GM20431 (cell line): ENCODE results near the gene IREB2.

Experiments used
- in situ Hi-C: fragments of 300-500 bp; cut with MseI, MboI; formaldehyde crosslinking; loops from one replicate; pipeline ENCODE4 v1.15.0; 2020; ENCODE audit warnings: low sequenced_read_pairs; ENCODE audit not compliant: unreplicated experiment

The IREB2 gene, protein sequence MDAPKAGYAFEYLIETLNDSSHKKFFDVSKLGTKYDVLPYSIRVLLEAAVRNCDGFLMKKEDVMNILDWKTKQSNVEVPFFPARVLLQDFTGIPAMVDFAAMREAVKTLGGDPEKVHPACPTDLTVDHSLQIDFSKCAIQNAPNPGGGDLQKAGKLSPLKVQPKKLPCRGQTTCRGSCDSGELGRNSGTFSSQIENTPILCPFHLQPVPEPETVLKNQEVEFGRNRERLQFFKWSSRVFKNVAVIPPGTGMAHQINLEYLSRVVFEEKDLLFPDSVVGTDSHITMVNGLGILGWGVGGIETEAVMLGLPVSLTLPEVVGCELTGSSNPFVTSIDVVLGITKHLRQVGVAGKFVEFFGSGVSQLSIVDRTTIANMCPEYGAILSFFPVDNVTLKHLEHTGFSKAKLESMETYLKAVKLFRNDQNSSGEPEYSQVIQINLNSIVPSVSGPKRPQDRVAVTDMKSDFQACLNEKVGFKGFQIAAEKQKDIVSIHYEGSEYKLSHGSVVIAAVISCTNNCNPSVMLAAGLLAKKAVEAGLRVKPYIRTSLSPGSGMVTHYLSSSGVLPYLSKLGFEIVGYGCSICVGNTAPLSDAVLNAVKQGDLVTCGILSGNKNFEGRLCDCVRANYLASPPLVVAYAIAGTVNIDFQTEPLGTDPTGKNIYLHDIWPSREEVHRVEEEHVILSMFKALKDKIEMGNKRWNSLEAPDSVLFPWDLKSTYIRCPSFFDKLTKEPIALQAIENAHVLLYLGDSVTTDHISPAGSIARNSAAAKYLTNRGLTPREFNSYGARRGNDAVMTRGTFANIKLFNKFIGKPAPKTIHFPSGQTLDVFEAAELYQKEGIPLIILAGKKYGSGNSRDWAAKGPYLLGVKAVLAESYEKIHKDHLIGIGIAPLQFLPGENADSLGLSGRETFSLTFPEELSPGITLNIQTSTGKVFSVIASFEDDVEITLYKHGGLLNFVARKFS

DNA sequence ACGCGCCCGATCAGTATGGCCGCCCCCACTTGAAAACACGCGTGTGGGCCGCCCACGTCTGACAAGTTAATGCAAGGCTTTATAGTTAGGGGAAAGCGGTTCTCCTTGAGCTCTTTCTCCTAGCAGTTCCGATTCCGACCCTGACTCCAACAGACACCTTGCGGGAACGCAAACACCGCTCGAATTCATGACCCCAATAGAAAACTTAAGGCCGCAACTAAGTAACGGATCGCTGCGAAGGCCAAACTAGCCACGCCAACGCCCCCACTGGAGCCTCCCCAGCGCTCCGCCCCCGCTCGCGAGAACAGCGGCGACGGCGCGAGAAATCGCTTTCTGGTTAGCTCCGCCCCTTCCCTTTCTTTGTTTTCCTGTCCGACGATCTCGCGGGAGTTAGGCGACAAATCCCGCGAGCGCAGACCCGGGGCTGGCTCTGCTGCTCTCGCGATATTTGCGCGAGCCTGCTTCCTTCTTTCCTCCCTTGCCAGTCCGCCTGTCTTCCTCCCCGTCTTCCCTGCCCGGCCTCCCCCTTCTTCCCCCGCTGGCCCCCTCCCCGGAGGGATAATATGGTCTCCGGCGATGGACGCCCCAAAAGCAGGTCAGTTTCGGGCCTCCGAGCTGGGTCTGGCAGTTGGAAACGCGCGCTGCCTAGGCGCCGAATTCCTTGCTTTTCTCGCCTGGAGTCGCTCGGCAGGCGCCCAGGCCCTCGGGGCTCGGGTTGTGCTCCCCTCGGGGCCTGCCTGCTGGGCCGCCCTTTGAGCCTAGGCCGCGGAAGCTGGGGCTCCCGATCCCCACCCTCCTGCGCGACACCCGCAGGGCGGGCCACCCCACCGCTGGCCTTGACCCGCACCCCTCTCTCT, at the start of gene IREB2:
TSS of gene IREB2 (plus strand) at position 455 of the 857 bp plus-strand sequence. CDS start at position 577, 122 bp downstream.
- in situ Hi-C loops, result no loop called here

DNA sequence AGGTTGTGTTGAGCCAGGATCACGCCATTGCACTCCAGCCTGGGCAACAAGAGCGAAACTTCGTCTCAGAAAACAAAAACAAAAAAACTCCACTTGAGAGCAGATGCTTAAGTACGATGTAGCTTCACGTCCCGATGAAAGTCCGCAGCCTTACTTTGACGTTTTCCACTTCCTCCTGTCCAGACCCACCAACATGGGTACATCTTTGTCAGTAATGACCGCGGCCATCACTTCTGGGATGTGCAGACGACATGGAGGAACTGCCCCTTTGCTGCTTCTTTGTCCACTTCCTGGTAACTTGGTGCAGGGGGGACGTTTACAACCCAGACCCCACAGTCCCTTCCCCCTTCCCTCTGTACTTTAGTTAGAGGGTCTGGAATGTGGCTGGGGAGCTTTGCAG, 49.2 kb upstream of the IREB2 start:
- in situ Hi-C loops, result no loop called here

DNA sequence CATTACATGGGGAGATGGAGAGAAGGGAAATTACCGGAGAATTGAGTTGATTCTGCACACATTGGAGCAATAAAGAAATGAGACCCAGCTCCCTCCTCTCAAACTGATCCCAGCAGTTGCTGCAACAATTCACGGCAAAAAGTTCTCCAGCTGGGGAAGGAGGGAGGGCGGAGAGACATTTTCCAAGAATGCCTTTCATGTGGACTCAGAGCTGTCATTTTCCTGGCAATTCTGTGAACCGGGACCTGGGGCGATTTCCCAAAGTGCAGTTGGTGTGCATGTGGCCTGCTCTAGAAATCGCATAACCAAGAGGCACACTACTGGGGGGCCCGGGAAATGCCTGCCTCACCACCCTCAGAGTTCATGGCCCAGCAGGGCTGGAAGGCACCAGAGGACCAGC, 48.7 kb upstream of the IREB2 start:
- in situ Hi-C loops, result no loop called here

DNA sequence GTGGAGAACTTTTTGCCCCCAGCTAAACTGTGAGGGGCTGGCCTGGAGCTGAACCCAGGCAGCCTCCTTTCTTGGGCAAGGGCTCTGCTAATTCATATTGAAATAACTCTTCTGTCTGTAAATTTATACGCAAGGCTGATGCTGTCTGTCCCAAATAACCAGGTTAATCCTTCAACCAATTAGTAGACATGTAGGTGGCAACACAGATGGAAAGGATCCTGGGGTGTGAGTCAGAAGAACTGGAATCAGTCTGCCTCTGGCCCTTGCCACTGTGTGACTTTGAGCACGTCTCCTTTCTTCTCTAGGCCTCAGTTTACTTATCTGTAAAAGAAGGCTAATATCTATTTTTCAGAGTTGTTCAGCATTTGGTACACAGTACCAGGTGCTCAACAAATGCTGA, 48.3 kb upstream of the IREB2 start:
- in situ Hi-C loops, result no loop called here

DNA sequence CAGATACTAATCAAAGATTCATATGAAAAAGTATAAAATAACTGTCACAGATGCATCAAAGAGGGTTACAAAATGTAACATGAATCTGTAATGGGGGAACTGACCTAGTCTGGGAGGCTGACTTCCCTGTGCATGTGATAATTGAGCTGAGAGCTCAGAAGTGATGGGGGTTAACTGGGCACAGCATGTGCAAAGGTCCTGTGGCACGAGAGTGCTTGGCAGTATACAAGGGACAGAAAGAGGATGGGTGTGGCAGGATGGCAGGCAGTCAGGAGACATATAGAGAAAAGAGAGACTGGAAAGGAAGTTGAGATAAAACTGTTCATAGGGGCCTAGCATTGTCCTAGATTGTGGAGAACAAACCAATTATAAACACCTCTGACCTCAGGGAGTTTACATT, 47.8 kb upstream of the IREB2 start:
- in situ Hi-C loops, result no loop called here

DNA sequence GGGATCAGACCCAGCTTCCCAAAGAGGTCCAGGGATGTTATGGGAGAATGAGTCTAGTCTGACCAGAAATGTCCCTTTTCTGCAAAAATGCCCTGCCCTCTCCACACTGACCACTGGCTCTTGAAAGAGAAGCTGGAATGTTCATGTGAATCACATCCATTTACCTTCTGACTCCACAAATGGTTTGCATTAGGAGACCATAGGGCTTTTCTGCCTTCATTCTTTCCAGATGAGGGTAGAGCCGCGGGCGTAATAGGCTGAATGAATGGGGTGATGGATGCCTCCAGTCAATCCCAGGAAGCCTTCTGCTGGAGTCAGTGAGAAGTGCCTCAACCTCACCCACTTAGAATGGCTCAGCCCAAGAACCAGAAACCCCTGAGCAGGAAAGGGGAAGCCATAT, 47.2 kb upstream of the IREB2 start:
- in situ Hi-C loops, result no loop called here

DNA sequence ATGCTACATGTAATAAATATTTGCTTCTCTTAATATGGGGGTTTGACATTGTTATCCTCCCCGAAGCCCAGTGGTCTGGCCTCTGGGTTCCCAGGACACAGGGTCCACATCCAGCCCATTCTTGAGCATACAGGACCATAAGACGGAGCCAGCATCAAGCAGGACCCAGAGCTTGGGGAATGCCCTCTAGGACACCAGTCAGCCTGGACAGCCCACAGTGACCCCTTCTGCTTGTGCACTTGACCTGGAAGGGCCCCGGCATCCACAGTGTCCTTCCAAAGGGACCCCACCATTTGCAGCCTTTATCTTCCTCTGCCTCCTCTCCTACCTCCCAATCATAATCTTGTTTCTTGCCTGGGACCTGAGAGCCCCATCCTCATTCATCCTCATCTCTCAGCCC, 46.2 kb upstream of the IREB2 start:
- in situ Hi-C loops, result no loop called here

DNA sequence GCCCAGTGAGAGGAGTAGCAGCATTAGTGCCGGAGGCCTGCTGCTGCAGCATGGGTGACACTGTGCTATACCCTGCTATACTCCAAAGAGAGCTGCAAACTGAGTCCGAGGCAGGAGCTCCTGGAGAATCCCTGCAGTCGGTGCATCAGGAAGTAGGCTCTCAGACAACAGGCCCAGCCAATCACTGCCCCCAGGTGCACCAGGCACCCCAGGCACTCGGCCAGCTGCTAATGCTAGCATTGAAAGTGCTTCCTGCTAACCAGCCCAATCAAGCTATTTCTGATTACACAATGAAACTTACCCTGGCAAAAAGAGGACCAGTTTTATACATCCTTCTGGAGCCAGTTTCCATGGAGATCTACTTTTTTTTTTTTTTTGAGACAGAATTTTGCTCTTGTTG, 45.6 kb upstream of the IREB2 start:
- in situ Hi-C loops, result no loop called here

DNA sequence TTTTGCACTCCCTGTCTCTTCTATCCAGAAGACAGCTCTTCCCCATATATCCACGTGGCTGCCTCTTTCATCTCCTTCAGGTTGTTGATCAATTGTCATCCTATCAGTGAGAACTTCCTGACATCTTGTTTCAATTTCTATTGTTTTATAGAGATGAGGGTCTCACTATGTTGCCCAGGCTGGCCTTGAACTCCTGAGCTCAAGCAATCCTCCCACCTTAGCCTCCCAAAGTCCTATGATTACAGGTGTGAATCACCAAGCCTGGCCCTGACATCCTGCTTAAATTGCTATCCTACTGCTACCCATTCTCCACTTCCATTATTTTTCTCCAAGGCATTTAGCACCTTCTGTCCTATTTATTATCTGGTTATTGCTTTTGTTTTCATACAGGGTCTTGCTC, 44.9 kb upstream of the IREB2 start:
- in situ Hi-C loops, result no loop called here

DNA sequence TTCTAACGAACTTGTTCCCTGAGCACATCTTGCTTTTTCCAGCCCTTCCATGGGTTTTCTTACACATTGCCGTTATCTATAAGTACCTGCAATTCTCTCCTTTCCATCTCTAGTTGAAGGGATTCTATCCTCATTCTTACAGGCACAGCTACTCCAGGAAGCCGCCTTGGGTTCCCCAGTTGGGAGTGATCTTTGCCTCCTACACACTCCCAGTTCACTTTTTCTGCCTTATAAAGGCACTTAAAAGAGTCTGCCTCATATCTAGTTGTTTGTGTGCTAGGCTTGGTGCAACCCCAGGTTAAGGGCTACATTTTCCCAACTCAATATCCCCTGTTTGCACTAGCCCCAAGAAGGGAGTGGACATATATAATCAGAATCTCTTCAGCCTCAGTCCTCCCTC, 44.0 kb upstream of the IREB2 start:
- in situ Hi-C loops, result no loop called here

DNA sequence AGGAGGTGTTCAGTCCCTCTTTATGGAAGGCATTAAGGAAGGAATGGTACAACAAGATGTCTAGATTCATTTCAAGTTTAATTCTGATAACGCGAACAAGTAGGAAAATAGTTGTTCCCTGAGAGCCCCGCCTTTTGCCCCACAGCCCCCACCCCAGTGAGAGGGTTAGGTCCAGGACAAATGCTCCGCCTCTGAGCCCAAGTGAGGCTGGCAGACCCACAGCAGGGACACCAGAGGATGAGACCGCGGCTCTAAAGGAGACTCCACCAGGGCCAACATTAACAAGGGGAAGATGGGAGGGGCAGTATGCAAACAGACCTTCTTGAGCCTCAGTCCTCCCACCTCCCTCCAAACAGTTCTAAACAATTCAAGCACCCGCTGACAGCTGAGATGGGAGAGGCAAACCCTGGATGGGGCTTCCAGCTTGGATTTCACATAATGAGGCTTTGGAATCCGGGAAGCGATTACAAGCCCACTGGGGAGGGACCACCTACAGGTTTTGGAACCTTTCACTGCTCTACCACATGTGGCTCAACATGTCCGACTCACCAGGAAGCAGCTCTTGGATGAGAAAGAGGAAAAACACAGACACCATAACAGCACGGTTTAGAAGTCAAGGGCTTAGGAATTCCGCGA, 42.9 kb upstream of the IREB2 start:
- in situ Hi-C loops, result no loop called here

DNA sequence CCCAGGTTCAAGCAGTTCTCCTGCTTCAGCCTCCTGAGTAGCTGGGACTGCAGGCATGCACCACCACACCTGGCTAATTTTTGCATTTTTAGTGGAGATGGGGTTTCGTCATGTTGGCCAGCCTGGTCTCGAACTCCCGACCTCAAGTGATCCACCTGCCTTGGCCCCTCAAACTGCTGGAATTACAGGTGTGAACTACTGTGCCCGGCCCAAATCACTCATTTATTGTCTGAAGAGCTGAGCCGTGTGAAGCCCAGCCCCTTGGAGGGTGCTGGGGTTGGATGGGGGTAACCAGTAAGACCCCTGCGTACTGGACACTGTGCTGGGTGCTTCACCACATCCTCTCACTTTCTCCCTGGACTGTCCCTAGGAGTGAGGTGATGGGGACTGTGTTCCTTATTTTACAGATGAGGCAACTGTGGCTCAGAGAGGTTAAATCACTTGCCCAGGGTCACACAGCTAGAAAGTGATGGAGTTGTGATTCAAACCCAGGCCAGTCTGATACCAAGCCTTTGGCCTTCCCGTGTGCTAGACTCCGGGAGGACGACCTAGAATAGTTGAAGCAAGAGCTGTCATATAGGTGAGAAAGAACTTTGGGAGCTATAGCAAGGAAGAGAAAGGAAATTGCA, 41.7 kb upstream of the IREB2 start:
- in situ Hi-C loops, result no loop called here

DNA sequence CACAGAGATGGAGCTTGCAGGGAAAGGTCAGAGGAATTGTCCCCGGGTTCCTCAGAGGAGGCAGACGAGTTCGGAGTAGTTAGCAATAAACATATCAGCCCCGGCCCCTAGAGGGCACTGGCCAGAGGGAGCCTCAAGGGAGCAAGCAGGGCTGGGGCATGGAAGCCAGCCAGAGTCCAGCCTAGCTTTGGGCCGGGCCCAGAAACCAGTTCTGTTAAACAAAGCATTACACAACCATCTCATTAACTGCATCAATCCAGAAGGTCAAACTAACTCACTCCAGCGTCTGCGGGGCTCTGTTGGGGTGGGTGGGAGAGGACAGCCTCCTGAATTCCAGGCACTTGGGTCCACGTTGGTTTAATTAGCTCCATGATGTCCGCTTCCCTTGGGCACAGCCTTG, 41.0 kb upstream of the IREB2 start:
- in situ Hi-C loops, result no loop called here

DNA sequence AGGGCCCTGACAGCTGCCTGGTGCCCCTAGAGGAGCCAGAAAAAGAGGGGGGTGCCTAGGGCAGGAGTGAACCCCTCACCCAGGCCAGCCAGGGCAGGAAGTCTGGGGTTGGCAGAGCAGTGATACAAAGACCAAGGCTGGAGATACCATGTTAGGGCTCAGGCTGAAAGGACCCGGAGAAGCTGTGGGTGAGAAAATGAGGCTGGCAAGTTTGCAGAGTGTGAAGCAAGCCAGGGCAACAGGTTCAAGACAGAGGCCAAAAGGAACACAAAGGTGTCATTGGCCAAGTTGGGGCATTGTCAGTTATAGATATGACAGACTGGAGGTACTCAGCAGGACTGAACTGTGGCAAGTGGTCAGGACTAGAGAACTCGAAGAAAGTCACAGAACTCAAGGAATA, 40.6 kb upstream of the IREB2 start:
- in situ Hi-C loops, result no loop called here

DNA sequence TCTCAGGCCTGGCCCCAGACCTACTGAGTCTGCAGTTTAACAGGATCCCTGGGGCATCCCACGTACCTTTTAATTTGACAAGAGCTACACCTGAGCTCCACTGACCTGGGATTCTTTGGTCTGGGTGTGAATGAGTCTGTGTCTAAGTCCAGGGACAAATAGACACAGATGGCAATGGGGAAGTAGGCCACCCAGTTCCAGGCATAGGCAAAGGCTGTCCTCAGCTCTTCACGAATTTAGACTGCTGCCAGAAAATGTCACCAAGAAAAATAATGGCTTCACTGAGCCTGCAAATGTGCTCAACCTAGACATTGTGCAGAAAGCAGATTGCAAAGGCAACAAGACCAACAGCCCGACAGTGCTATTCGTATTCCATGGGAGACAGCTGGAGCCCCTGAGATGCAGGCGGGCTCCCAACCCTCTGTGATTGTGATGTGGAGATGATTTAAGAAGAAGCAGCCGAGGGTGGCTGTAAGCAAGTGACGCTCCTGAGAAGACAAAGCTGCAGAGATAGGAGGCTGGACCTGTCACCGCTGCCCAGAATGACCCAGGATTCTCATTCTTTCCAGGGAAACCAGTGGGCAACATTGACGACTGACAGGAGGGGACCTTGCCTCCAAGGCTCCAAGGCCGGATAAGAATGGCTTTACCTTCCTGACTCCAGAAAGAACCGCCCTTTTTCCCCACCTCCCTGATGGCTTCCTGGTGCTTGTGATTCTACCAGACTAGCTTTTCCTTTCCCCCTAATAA, 39.8 kb upstream of the IREB2 start:
- in situ Hi-C loops, result no loop called here

DNA sequence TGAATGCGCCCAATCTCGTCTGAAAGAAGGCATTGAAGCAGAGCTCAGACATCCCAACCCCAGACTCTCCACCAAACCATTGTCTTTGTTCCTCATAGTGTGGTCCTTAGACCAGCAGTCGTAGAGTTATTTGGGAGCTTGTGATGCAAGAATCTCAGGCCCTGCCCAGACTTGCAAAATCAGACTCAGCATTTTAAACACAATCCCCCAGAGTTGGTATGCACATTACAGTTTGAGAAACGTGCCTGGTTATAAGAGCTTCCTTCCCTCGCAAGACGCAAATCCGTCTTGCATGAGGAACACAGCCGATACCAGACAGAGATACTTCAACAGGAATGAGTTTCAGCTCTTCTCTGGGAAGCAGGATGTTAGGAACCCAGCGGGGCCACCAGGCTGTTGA, 38.9 kb upstream of the IREB2 start:
- in situ Hi-C loops, result no loop called here

DNA sequence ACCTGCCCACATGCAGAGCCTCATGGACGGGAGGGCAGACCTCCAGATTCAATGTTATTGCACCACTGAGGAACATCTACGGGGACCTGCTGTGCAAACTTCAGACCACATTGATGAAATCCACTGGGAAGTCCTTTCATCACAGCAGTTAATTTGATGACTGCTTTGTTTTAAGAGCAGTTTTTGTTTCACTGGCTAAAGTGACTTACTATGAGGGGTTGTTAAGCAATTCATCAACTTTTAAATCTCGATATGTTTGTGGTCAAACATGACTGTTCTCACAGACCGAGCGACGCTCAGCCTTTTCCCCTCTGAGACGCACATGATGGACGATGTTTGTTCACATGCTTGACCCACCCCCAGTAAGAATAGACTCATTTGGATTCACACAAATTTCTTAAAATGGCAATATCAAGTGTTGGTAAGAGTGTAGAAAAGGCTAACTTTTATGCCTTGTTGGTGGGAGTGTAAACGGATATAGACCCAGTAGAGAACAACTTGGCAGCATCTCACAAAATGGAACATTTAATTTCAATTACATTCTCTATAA, 35.9 kb upstream of the IREB2 start:
- in situ Hi-C loops, result no loop called here

DNA sequence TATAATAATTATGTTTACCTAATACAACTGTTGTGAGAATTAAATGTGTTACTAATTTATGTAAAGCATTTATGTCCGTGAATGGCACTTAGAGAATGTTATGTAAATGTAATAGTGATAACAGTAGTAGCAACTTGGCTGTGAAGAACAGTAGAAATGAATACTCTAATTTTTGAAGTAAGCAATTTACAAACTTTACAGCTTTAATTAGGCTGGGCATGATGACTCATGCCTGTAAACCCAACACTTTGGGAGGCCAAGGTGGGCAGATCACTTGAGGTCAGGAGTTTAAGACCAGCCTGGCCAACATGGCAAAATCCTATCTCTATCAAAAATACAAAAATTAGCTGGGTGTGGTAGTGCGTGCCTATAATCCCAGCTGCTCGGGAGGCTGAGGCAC, 33.9 kb upstream of the IREB2 start:
- in situ Hi-C loops, result no loop called here
